HCT116 (cell line): ENCODE measurements around the gene EIF2B2. TPM values are rescaled to one million over a fixed set of nuclear protein-coding genes. Genes with fewer than 3 reads are reported as not detected.

Experiments
- ATAC-seq: fragments of 200-7000 bp; cut with Tn5 transposase; 2 replicates; pipeline ENCODE4 v1.9.1; 2020; ENCODE audit warnings: mild to moderate bottlenecking, moderate library complexity
- BruUV-seq: library from RNA; stranded (reverse); fragments of 400-500 nt; replicated peaks from 2 replicates; lab custom pipeline; 2021; lab: Mats Ljungman, UMichigan
- CTCF ChIA-PET: fragments of 300-600 bp; sonication (Branson Sonifier 250); formaldehyde crosslinking; loops from one replicate; lab custom pipeline; 2021; ENCODE audit warnings: antibody characterized with exemption; lab: Charles Lee
- POLR2A ChIA-PET: fragments of 300-600, 350-600 bp; sonication (Branson Sonifier 250); formaldehyde crosslinking; loops from one replicate; lab custom pipeline; 2021; ENCODE audit warnings: antibody characterized with exemption; lab: Charles Lee
- RAD21 ChIA-PET, 2 experiments: fragments of 300-600 bp; sonication (Branson Sonifier 250); formaldehyde crosslinking; loops; one replicate each; lab custom pipeline; 2023; ENCODE audit warnings: low total read pairs in 2 of 2; ENCODE audit not compliant: uncharacterized antibody in 2 of 2, unreplicated experiment in 2 of 2, low non-redundant PET in 1 of 2; lab: Charles Lee
- DNase-seq: peaks from one replicate; pipeline ENCODE4 v3.0.0-alpha.2; 2010; ENCODE audit warnings: low read depth, low spot score
- H2AFZ ChIP-seq: fragments of 200-600 bp; shearing (Covaris generic), sonication (generic); 2 replicates; pipeline ENCODE4 v1.6.1; 2017; ENCODE audit warnings: low read depth, mixed run types, mixed read lengths, antibody characterized with exemption, low read length; ENCODE audit not compliant: poor library complexity, severe bottlenecking
- H3K27ac ChIP-seq: 2 replicates; pipeline ENCODE4 v1.5.1; 2012; ENCODE audit warnings: low read depth, low read length
- H3K27me3 ChIP-seq: fragments of 200-600 bp; sonication (generic); 2 replicates; pipeline ENCODE4 v1.6.1; 2016; ENCODE audit warnings: mixed run types, low read length, mixed read lengths; ENCODE audit not compliant: insufficient read depth
- H3K36me3 ChIP-seq, 2 experiments: fragments of 200-500 bp in 1 of 2; fragments of 200-600 bp in 1 of 2; sonication (Bioruptor generic) in 1 of 2; sonication (generic) in 1 of 2; 2 replicates each; pipeline versions ENCODE4 v1.5.1 to v1.6.1; 2014 to 2016; ENCODE audit warnings: low read length in 2 of 2, inconsistent platforms in 1 of 2, mixed read lengths in 1 of 2, mixed run types in 1 of 2; ENCODE audit not compliant: insufficient read depth in 2 of 2, control insufficient read depth in 1 of 2
- H3K4me1 ChIP-seq, 2 experiments: fragments of 200-600 bp in 1 of 2; sonication (generic) in 1 of 2; 2 replicates each; pipeline versions ENCODE4 v1.5.1 to v1.6.1; 2012 to 2017; ENCODE audit warnings: low read length in 2 of 2, inconsistent platforms in 1 of 2, mild to moderate bottlenecking in 1 of 2, mixed read lengths in 1 of 2, mixed run types in 1 of 2, moderate library complexity in 1 of 2; ENCODE audit not compliant: insufficient read depth in 2 of 2, control insufficient read depth in 1 of 2
- H3K4me2 ChIP-seq: fragments of 200-600 bp; sonication (generic); 2 replicates; pipeline ENCODE4 v1.6.1; 2017; ENCODE audit warnings: mixed run types, low read length, mixed read lengths
- H3K4me3 ChIP-seq, 2 experiments: fragments of 200-600 bp in 1 of 2; sonication (generic) in 1 of 2; replicated peaks in 1 of 2; 2 replicates each; pipeline ENCODE4 v1.5.1; 2011 to 2016; ENCODE audit warnings: low read length in 2 of 2, control low read depth in 1 of 2, low read depth in 1 of 2, mild to moderate bottlenecking in 1 of 2, mixed read lengths in 1 of 2, mixed run types in 1 of 2
- H3K79me2 ChIP-seq: fragments of 200-600 bp; sonication (generic); 2 replicates; pipeline ENCODE4 v1.6.1; 2017; ENCODE audit warnings: mild to moderate bottlenecking, mixed run types, low read length, moderate library complexity, mixed read lengths; ENCODE audit not compliant: insufficient read depth
- H3K9ac ChIP-seq: fragments of 200-600 bp; sonication (generic); 2 replicates; pipeline ENCODE4 v1.6.1; 2016; ENCODE audit warnings: low read length, mixed read lengths
- H3K9me2 ChIP-seq: fragments of 200-600 bp; sonication (generic), shearing (Covaris generic); 2 replicates; pipeline ENCODE4 v1.6.1; 2017; ENCODE audit warnings: mixed run types, mild to moderate bottlenecking, moderate library complexity; ENCODE audit not compliant: insufficient read depth
- H3K9me3 ChIP-seq, 2 experiments: fragments of 200-500 bp in 1 of 2; fragments of 200-600 bp in 1 of 2; sonication (Bioruptor generic) in 1 of 2; sonication (generic) in 1 of 2; 2 replicates each; pipeline ENCODE4 v1.6.1; 2014 to 2017; ENCODE audit warnings: low read length in 2 of 2, mixed read lengths in 2 of 2, inconsistent platforms in 1 of 2, low read depth in 1 of 2, mild to moderate bottlenecking in 1 of 2, mixed run types in 1 of 2, moderate library complexity in 1 of 2; ENCODE audit not compliant: control insufficient read depth in 1 of 2, insufficient read depth in 1 of 2
- H4K20me1 ChIP-seq: fragments of 200-600 bp; sonication (generic), shearing (Covaris generic); 2 replicates; pipeline ENCODE4 v1.6.1; 2017; ENCODE audit warnings: mixed run types, mild to moderate bottlenecking, moderate library complexity; ENCODE audit not compliant: insufficient read depth
- ATF3 ChIP-seq: IDR thresholded peaks from 2 replicates; pipeline ENCODE4 v1.6.1; 2012
- CBX3 ChIP-seq: IDR thresholded peaks from 2 replicates; pipeline ENCODE4 v1.6.1; 2012; ENCODE audit warnings: low read depth
- CEBPB ChIP-seq: IDR thresholded peaks from 2 replicates; pipeline ENCODE4 v1.6.1; 2012; ENCODE audit warnings: low read depth
- CTCF ChIP-seq, 3 experiments: fragments of 200-600 bp in 1 of 3; sonication (generic) in 1 of 3; IDR thresholded peaks in 2 of 3; conservative IDR thresholded peaks in 1 of 3; 2 replicates each; pipeline ENCODE4 v1.5.1; 2012 to 2017; ENCODE audit warnings: low read depth in 2 of 3, low read length in 2 of 3, antibody characterized with exemption in 1 of 3, borderline replicate concordance in 1 of 3, control low read depth in 1 of 3, mild to moderate bottlenecking in 1 of 3, mixed read lengths in 1 of 3, mixed run types in 1 of 3, moderate library complexity in 1 of 3; ENCODE audit not compliant: insufficient read depth in 1 of 3
- EGR1 ChIP-seq: IDR thresholded peaks from 2 replicates; pipeline ENCODE4 v1.6.1; 2012; ENCODE audit warnings: low read depth
- ELF1 ChIP-seq: IDR thresholded peaks from 2 replicates; pipeline ENCODE4 v1.6.1; 2012; ENCODE audit warnings: low read depth, borderline replicate concordance
- EZH2 ChIP-seq: fragments of 200-600 bp; sonication (generic); IDR thresholded peaks from 2 replicates; pipeline ENCODE4 v1.6.1; 2017; ENCODE audit warnings: antibody characterized with exemption, mixed run types
- EZH2phosphoT487 ChIP-seq: fragments of 200-600 bp; IDR thresholded peaks from 2 replicates; pipeline ENCODE4 v1.6.1; 2018; ENCODE audit warnings: antibody characterized with exemption, borderline replicate concordance
- FOSL1 ChIP-seq: IDR thresholded peaks from 2 replicates; pipeline ENCODE4 v1.6.1; 2012; ENCODE audit warnings: low read depth
- MAX ChIP-seq: IDR thresholded peaks from 2 replicates; pipeline ENCODE4 v1.6.1; 2012
- POLR2A ChIP-seq: IDR thresholded peaks from 2 replicates; pipeline ENCODE4 v1.7.0; 2011; ENCODE audit warnings: borderline replicate concordance; ENCODE audit not compliant: insufficient read depth, insufficient read length; ENCODE audit errors: extremely low read depth
- POLR2AphosphoS5 ChIP-seq: IDR thresholded peaks from 2 replicates; pipeline ENCODE4 v1.6.1; 2011; ENCODE audit warnings: mild to moderate bottlenecking, low read depth, low read length, moderate library complexity
- RAD21 ChIP-seq: IDR thresholded peaks from 2 replicates; pipeline ENCODE4 v1.6.1; 2012; ENCODE audit warnings: low read depth, mild to moderate bottlenecking
- SIN3A ChIP-seq: IDR thresholded peaks from 2 replicates; pipeline ENCODE4 v1.6.1; 2012; ENCODE audit warnings: low read depth
- SRF ChIP-seq: IDR thresholded peaks from 2 replicates; pipeline ENCODE4 v1.6.1; 2012; ENCODE audit warnings: low read depth
- TCF7L2 ChIP-seq: IDR thresholded peaks from 2 replicates; pipeline ENCODE4 v1.7.0; 2011; ENCODE audit warnings: borderline replicate concordance, inconsistent platforms; ENCODE audit not compliant: insufficient read depth, insufficient read length; ENCODE audit errors: extremely low read depth
- YY1 ChIP-seq: IDR thresholded peaks from 2 replicates; pipeline ENCODE4 v1.6.1; 2011; ENCODE audit warnings: low read length, low read depth, moderate library complexity, mild to moderate bottlenecking; ENCODE audit not compliant: insufficient replicate concordance; ENCODE audit errors: extremely low read depth
- ZBTB33 ChIP-seq: IDR thresholded peaks from 2 replicates; pipeline ENCODE4 v1.6.1; 2011; ENCODE audit warnings: mild to moderate bottlenecking, low read length, moderate library complexity; ENCODE audit not compliant: insufficient replicate concordance; ENCODE audit errors: extremely low read depth
- ZFX ChIP-seq: fragments of 450-650 bp; IDR thresholded peaks from 2 replicates; pipeline ENCODE4 v1.6.1; 2017
- ZNF274 ChIP-seq: fragments of 200-500 bp; sonication (Bioruptor generic); IDR thresholded peaks from 2 replicates; pipeline ENCODE4 v1.6.1; 2014; ENCODE audit warnings: mild to moderate bottlenecking, low read depth, low read length, inconsistent platforms
- intact Hi-C: fragments of 100-400 bp; cut with micrococcal nuclease; formaldehyde crosslinking; loops from 2 replicates; pipeline ENCODE4 v1.10.0; 2022
- total RNA-seq: library from RNA; stranded (reverse); gene quantifications from one replicate; pipeline ENCODE4 v1.2.1, GENCODE V29; 2021; ENCODE audit not compliant: unreplicated experiment

The EIF2B2 gene
- total RNA-seq, 1 experiment from 2014 or later: 54.8 TPM

GRCh38 chr14:74973003-74973653 lies 29.6 kb upstream of the EIF2B2 start:
- H3K9me3 ChIP-seq: no peaks in the 10 kb centered on the region
- intact Hi-C loops: no loop called here
- no peak overlapping the region for H3K4me2 ChIP-seq
- H4K20me1 ChIP-seq: no peaks in the 10 kb centered on the region
- TF ChIP-seq ZBTB33 (no peak), ATF3 (no peak), CBX3 (no peak), ZFX (no peak), EZH2phosphoT487 (no peak), TCF7L2 (no peak), POLR2A (no peak), SRF (no peak), MAX (no peak), CEBPB (no peak), ELF1 (no peak), EZH2 (no peak), POLR2AphosphoS5 (no peak), YY1 (no peak), FOSL1 (no peak), ZNF274 (no peak), RAD21 (no peak), SIN3A (no peak), CTCF (IDR thresholded peaks at IDR 0.05 in 2 of 3, conservative IDR thresholded peaks at IDR 0.05 in 1 of 3; ENCODE audit: borderline replicate concordance in 1 of 3, insufficient read depth in 1 of 3, low read depth in 2 of 3, low read length in 2 of 3) (no peak), EGR1 (no peak)
- CTCF ChIA-PET: no interaction called here
- H3K9ac ChIP-seq: no peak overlapping the region
- H3K9me2 ChIP-seq: no peaks in the 10 kb centered on the region
- H3K36me3 ChIP-seq: no peaks in the 10 kb centered on the region
- no peaks in the 10 kb centered on the region for H3K27me3 ChIP-seq
- DNase-seq (no peak), ATAC-seq (no peak)
- H3K4me3 ChIP-seq: no peak overlapping the region
- H3K79me2 ChIP-seq: no peaks in the 10 kb centered on the region
- H3K4me1 ChIP-seq: no peaks in the 10 kb centered on the region
- POLR2A ChIA-PET: no interaction called here
- BruUV-seq: no TSS peak
- no peak overlapping the region for H3K27ac ChIP-seq
- RAD21 ChIA-PET: no interaction called here
- no peak overlapping the region for H2AFZ ChIP-seq
